Measurements from ENCODE around the gene NR1H4.
A peak's percentile ranks its signal among the peaks of the same experiment; 100 is the strongest.

The NR1H4 gene

GRCh38 chr12:100567945-100568344 lies 94.3 kb downstream of the NR1H4 start:
- TF ChIP-seq, protein P1, sequence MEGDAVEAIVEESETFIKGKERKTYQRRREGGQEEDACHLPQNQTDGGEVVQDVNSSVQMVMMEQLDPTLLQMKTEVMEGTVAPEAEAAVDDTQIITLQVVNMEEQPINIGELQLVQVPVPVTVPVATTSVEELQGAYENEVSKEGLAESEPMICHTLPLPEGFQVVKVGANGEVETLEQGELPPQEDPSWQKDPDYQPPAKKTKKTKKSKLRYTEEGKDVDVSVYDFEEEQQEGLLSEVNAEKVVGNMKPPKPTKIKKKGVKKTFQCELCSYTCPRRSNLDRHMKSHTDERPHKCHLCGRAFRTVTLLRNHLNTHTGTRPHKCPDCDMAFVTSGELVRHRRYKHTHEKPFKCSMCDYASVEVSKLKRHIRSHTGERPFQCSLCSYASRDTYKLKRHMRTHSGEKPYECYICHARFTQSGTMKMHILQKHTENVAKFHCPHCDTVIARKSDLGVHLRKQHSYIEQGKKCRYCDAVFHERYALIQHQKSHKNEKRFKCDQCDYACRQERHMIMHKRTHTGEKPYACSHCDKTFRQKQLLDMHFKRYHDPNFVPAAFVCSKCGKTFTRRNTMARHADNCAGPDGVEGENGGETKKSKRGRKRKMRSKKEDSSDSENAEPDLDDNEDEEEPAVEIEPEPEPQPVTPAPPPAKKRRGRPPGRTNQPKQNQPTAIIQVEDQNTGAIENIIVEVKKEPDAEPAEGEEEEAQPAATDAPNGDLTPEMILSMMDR (IDR thresholded peaks at IDR 0.05; ENCODE audit: low read depth, low read length, missing control alignments) = no peak

GRCh38 chr12:100572184-100572583 lies 98.5 kb downstream of the NR1H4 start:
- TF ChIP-seq, protein P1 (IDR thresholded peaks at IDR 0.05; ENCODE audit: low read depth, low read length, missing control alignments) = no peak
- H3K4me3 ChIP-seq (replicated peaks; ENCODE audit: low read depth, low read length) = no peak overlapping the region
- DNase-seq (ENCODE audit: extremely low read depth, low read depth) = no peak

More at GRCh38 chr12:100567945-100568344, 94.3 kb downstream of the NR1H4 start:
- no peak for DNase-seq (ENCODE audit: extremely low read depth, low read depth)
- no peak overlapping the region for H3K4me3 ChIP-seq (replicated peaks; ENCODE audit: low read depth, low read length)

GRCh38 chr12:100573292-100574186 lies 99.9 kb downstream of the NR1H4 start, which contains the start of gene GAS2L3:
Gene GAS2L3, plus strand, starts transcription at chr12:100573684. Its CDS starts 21,221 bp downstream, at chr12:100594905.
- DNase-seq (ENCODE audit: extremely low read depth, low read depth) = peak; percentile 44
- TF ChIP-seq, protein P1 (IDR thresholded peaks at IDR 0.05; ENCODE audit: low read depth, low read length, missing control alignments) = no peak
- H3K4me3 ChIP-seq (replicated peaks; ENCODE audit: low read depth, low read length) = peak within 1 kb of the TSS; percentile 90

GRCh38 chr12:100574187-100575074 lies 100.8 kb downstream of the NR1H4 start:
- peak overlapping the region; percentile 90 for H3K4me3 ChIP-seq (replicated peaks; ENCODE audit: low read depth, low read length)
- no peak for DNase-seq (ENCODE audit: extremely low read depth, low read depth)
- TF ChIP-seq, protein P1 (IDR thresholded peaks at IDR 0.05; ENCODE audit: low read depth, low read length, missing control alignments) = no peak

DNA sequence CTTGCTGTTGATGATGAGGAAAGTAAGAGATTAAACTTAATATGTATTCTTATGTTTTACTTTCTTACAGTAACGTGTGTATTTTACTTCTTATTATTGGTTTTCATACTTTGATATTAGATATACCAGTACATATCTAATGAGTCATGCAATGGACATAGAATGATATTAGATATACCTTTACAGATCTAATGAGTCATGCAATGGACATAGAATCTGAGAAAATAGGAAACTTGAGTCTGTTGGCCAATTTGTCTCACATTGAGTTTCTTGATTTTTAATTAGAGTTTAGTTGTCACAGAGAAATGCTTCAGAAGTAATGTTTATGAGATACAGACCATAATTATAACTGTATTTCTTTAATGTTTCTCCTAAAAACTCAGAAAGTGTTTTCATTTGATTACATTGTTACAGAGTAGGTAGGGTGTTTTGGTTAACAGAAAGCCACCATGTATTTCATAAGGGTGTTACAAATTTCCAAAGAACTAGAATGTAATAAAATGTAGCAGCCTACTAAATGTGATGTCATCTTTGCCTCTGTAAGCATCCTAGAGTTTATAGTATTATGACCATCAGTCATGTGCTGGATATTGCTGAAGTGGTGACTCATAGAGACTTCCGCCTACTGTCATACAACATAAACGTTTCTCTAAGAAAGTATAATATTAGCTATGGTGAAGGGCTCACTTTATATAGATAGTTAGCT lies 102.8 kb downstream of the NR1H4 start:
- TF ChIP-seq, protein P1 (IDR thresholded peaks at IDR 0.05; ENCODE audit: low read depth, low read length, missing control alignments) = no peak
- H3K4me3 ChIP-seq (replicated peaks; ENCODE audit: low read depth, low read length) = no peak overlapping the region
- DNase-seq (ENCODE audit: extremely low read depth, low read depth) = peak; percentile 44

DNA sequence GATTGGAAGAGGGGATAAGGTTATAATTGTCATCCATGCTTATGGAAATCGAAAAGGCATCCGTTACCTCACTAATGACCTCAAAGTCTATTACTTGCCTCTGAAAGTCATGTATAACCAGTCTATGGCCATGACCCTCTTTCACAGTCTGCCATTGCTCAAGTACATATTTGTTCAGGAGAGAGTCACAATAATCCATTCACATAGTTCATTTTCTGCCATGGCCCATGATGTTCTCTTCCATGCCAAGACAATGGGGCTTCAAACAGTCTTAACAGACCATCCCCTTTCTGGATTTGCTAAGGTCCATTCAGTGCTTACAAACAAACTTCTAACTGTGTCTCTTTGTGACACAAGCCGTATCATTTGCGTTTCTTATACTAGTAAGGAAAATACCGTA lies 105.3 kb downstream of the NR1H4 start:
- no peak overlapping the region for H3K4me3 ChIP-seq (replicated peaks; ENCODE audit: low read depth, low read length)
- DNase-seq (ENCODE audit: extremely low read depth, low read depth) = no peak
- TF ChIP-seq, protein P1 (IDR thresholded peaks at IDR 0.05; ENCODE audit: low read depth, low read length, missing control alignments) = no peak
